OCI-LY3 (cell line): ENCODE measurements around the gene FTO.

ENCODE experiments used
- CTCF ChIP-seq: fragments of 200-600, 300-600 bp; sonication (generic); IDR thresholded peaks from 2 replicates; pipeline ENCODE4 v1.5.1; 2014; ENCODE audit warnings: antibody characterized with exemption, low read length, low read depth
- EZH2phosphoT487 ChIP-seq: fragments of 200-600 bp; shearing (Covaris generic); IDR thresholded peaks from 2 replicates; pipeline ENCODE4 v1.6.1; 2018; ENCODE audit warnings: antibody characterized with exemption, mixed run types, low read depth

DNA sequence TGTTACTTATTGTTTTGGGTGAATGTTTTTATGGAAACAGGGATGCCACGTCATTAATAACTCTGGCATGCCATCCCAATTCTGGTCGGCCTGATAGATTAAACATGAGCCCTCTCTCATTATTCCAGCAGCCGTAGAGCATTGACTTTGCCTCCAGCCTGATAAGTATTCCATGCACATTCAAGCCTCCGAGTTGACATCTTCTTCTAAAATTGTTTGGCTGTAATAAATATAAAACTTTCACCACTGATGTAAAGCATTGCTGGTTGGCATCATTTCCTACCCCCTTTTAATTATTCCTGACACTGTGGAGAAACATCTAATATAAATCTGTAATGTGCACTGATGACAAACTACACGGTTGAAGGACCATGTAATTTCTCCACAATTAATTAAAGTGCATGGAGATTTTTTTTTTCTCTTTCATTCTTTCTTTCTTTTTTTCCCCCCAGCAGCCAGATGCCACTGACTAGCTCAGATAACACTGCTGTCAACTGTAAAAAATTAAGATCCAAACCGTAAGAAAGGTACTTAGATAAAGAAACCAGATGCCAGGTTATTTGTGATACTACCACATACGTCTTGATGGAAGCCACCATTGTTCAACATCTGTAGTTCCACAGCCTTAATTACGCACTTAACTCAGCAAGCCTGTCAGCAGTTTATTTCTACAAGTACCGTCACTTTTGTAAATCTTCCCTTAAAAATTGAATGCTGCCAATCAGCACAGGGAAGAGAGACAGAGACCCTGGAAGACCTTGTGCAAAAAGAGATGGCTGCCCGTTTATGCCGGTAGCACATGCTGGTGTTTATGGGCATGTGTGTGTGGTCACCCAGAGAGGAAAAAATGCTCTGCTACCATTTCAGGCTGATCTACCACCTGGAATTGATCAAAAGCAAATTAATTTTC, 344.9 kb downstream of the FTO start:
- TF ChIP-seq EZH2phosphoT487 (no peak), CTCF (no peak)
